Stimulated activated CD4-positive, alpha-beta T cell treated with anti-CD3 and anti-CD28 coated beads, Interleukin-4, amount 100 ng/mL, for 4 hours (primary cell): Measurements from ENCODE around the gene CGB5.
"Not testable (repeated sequence)": the region's sequence is repeated elsewhere in the genome, so short reads cannot be mapped to it uniquely, and the experiment has no call there.

Experiments used
- DNase-seq, 2 experiments: peaks; one replicate each; pipeline ENCODE4 v3.0.0-alpha.2; 2020

Gene CGB5

DNA sequence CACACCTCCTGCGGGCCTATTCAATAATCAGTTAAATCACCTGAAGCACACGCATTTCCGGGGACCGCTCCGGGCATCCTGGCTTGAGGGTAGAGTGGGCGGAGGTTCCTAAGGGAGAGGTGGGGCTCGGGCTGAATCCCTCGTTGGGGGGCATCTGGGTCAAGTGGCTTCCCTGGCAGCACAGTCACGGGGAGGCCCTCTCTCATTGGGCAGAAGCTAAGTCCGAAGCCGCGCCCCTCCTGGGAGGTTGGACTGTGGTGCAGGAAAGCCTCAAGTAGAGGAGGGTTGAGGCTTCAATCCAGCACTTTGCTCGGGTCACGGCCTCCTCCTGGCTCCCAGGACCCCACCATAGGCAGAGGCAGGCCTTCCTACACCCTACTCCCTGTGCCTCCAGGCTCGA, at the start of gene CGB5:
TSS of gene CGB5 (plus strand) at position 301 of the 400 bp plus-strand sequence. CDS start 362 bp downstream, outside the sequence.
- not testable (repeated sequence) for DNase-seq

GRCh38 chr19:48994035-48994386, 49.6 kb upstream of the CGB5 start:
- DNase-seq, result no peak

DNA sequence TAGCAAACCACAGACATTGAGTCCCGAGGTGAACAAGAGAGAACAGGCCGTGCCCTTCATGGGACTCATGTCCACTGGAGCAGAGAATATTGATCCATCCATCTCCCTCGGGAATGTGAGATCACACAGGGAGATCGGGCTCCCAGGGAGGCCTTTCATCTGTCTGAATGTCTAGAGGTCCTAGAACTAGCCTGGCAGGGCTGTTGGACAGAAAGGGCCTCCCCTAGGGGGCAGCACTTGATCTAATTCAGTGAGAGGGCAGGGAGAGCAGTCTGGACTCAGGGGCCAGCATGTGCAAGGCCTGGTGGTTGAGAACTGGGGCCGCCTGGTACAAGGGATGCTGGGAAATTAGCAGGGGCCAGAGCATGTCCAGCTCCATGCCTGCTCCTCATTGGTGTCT, 45.7 kb upstream of the CGB5 start:
- DNase-seq, result peak; percentile 21 to 48

- peak; percentile 54 to 56 for DNase-seq
Observed at GRCh38 chr19:48999481-49000325, 43.9 kb upstream of the CGB5 start.

- DNase-seq, result no peak
Observed at GRCh38 chr19:49004133-49004532, 39.5 kb upstream of the CGB5 start.

- no peak for DNase-seq
Observed at GRCh38 chr19:49004964-49005614, 38.6 kb upstream of the CGB5 start.

DNA sequence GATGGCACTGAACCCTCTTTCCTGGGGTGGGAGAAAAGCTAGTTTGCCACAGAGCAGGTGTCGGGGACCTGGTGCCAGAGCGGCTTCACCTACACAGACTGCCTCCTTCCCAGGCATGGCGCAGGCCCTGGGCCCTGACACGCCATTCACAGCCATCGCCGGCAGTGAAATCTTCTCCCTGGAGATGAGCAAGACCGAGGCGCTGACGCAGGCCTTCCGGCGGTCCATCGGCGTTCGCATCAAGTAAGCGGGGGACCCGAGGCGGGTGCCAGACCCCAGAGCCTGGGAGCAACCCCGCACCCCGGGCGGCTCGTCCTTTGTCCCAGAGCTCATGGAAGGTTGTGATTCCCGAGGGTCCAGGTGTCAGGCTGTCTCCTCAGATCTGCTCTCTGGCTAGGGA, 36.7 kb upstream of the CGB5 start:
- no peak for DNase-seq

DNA sequence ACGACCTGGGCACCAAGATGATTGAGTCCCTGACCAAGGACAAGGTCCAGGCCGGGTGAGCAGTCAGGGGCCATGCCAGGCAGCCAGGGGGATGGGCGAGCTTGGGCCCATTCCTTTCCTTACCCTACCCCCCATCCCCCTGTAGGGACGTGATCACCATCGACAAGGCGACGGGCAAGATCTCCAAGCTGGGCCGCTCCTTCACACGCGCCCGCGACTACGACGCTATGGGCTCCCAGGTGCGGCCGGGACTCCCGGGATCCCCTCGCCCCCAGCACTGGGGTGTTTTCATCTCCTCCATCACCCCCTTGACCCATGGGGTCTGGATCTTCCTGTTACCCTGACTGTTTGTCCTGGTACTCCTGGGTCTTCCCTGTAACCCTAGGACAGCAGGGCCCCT, 33.8 kb upstream of the CGB5 start:
- DNase-seq, result no peak

DNA sequence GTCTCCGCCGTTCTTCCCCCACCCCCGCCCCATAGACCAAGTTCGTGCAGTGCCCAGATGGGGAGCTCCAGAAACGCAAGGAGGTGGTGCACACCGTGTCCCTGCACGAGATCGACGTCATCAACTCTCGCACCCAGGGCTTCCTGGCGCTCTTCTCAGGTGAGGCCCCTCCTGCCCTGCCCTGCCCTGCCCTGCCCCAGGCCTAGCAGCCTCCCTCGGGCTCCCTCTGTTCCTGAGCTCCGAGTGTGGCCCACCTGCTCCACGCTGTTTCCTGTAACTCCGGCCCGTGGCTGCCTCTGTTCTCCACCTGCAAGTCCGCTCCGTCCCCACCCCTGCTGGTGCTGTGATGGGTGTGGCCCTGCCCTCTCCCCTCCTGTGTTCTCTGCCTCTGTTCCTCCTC, 33.2 kb upstream of the CGB5 start:
- DNase-seq, result no peak

GRCh38 chr19:49011194-49011593, 32.5 kb upstream of the CGB5 start:
- DNase-seq, result no peak

GRCh38 chr19:49014123-49014869, 29.4 kb upstream of the CGB5 start:
- DNase-seq, result no peak

- DNase-seq, result no peak
Observed at GRCh38 chr19:49014870-49015255, 28.8 kb upstream of the CGB5 start.

DNA sequence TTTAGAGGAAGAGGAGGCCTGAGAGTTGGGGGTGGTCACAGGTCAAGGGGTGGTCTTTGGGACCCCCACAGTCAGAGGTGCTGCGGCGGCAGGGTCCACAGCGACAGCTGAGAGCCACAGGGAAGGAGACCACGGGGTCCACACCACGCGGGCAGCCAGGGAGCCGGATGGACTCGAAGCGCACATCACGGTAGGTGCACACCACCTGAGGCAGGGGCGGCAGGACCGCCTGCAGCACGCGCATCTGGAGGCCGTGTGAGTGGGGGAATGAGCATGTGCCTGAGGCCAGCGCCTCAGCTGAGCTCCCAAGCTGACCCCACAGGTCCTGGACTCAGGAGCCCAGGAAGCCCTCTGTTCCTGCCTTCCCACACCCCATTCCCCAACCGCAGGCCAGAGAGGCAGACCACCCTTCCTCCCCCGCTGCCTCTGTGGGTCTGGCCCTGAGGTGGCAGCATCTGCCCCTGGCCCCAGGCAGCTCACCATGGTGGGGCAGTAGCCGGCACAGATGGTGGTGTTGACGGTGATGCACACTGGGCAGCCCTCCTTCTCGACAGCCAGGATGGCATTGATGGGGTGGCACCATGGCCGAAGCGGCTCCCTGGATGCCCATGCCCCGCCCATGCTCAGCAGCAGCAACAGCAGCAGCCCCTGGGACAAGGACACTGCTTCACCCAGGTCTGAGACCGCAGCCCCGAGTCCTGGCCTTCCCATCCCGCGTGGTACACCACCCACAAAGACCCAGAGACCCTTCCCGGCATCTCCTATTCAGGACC, 27.4 kb upstream of the CGB5 start:
- DNase-seq, result no peak

DNA sequence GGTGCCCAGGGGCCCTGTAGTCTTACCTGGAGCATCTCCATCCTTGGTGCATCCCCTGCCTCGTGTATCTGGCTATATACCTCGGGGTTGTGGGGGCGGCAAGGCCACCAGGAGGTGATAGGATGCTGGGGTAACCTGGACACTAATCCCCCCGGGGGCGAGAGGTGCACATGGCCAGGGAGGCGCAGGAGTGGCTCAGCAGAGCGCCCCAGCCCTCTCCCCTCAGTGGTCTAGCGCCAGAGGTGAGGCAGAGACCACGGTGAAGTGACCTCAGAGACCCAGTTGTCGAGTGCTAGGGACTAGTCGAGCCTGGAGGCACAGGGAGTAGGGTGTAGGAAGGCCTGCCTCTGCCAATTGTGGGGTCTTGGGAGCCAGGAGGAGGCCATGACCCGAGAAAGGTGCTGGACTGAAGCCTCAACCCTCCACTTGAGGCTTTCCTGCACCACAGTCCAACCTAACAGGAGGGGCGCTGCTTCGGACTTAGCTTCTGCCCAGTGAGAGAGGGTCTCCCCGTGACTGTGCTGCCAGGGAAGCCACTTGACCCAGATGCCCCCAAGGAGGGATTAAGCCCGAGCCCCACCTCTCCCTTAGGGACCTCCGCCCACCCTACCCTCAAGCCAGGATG, 26.5 kb upstream of the CGB5 start, which contains the start of gene LHB:
TSS of gene LHB (minus strand) at position 51 of the 625 bp plus-strand sequence. CDS start at position 41, 10 bp downstream.
- DNase-seq, result no peak

- peak; percentile 49 to 59 for DNase-seq
Observed at GRCh38 chr19:49017666-49018351, 25.8 kb upstream of the CGB5 start.

- not testable (repeated sequence) for DNase-seq
Observed at GRCh38 chr19:49018388-49019241, 25.0 kb upstream of the CGB5 start.

DNA sequence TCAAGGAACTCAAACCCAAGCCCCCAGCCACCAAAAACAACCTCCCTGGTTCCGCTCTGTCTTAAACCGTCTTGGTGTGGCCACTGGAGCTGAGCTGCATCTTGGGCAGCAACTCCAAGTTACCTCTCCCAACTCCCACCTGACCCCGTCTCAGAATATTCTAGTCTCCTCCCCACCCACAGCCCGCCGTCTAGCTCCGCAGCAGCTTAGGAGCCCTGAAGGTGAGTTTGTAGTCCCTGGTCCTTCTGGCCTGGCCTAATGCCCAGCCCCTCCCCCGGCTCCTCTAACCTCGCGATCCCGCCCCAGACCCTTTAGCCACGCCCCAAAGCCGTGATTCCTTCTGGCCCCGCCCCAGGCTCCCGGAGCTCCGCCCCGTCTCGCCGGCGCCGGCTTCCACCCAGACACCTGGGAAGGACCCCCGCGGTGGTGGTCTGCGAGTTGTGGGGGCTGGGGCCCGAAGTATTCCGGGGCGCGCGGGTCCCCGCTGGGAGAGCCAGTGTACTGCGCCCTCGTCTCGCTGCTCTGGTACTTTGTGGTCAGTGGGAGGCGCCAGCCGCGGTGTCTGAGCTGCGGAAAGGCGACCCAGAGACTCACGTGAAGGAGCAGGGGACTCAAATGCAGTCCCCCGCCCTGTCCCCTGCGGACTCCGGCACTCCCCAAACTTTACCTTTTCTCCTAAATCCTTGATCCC, 24.3 kb upstream of the CGB5 start:
- peak; percentile 52 to 66 for DNase-seq

GRCh38 chr19:49020342-49020741, 23.3 kb upstream of the CGB5 start:
- DNase-seq, result no peak

DNA sequence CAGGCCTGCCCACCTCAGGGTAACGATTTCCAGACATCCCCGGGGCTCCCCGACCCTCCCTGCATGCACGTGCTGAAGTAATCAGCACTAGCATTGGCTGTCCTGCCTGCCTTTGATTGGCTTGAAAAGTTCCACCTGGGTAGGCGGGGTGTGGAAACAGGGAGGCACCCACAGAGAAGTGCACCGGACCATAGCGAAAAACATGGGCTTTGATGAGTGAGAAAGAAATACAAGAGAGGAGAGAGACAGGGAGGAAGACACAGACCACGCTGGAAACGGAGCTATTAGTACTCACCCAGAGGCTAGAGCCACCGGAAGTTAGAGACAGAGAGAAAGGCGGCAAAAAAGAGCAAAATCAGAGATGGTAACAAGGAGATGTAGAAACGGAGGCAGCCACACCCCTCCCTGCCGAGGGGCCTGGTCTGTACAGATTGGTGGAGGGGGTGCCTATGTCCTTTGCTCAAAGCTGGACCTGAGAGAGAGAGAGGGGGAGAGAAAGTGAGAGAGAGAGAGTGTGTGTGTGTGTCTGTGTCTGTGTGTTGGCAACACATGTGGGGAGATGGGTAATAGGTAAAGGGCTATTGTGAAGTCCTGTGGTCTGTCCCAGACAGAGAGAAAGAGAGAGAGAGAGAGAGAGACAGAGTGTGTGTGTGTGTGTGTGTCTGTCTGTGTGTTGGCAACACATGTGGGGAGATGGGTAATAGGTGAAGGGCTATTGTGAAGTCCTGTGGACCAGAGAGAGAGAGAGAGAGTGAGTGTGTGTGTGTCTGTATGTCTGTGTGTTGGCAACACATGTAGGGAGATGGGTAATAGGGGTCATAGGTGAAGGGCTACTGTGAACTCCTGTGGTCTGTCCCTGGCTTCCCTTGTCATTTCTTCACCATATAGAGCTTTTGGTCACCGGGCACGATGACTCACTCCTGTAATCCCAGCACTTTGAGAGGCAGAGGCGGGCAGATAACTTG, 22.4 kb upstream of the CGB5 start:
- DNase-seq, result no peak
